Lung (tissue), 12 donors: ENCODE measurements around the gene FAM53C. TPM values are rescaled to one million over a fixed set of nuclear protein-coding genes. Genes with fewer than 3 reads are reported as not detected.

Experiments
- ATAC-seq: fragments of 200-7000 bp; cut with Tn5 transposase; one replicate; pipeline ENCODE4 v1.9.1; 2020; ENCODE audit warnings: moderate number of reproducible peaks; ENCODE audit not compliant: insufficient read depth, low FRiP score
- DNase-seq, 3 donors: peaks; one replicate each; pipeline ENCODE4 v3.0.0-alpha.2; 2013 to 2017
- H3K27ac ChIP-seq, 2 donors: one replicate each; pipeline ENCODE4 v1.5.1; 2013; ENCODE audit warnings: mild to moderate bottlenecking in 2 of 2, moderate library complexity in 2 of 2, control low read depth in 1 of 2, inconsistent platforms in 1 of 2, low read depth in 1 of 2, low read length in 1 of 2
- H3K27me3 ChIP-seq, 3 donors: one replicate each; pipeline ENCODE4 v1.5.1; 2013; ENCODE audit warnings: low read length in 2 of 3; ENCODE audit not compliant: control insufficient read depth in 3 of 3, insufficient read depth in 3 of 3
- H3K36me3 ChIP-seq, 4 donors: one replicate each; pipeline ENCODE4 v1.5.1; 2013; ENCODE audit warnings: low read length in 4 of 4, mild to moderate bottlenecking in 1 of 4, moderate library complexity in 1 of 4; ENCODE audit not compliant: control insufficient read depth in 4 of 4, insufficient read depth in 4 of 4
- H3K4me1 ChIP-seq, 5 donors: one replicate each; pipeline ENCODE4 v1.5.1; 2013; ENCODE audit warnings: low read length in 5 of 5, mild to moderate bottlenecking in 2 of 5, moderate library complexity in 1 of 5; ENCODE audit not compliant: control insufficient read depth in 5 of 5, insufficient read depth in 5 of 5
- H3K4me3 ChIP-seq: one replicate; pipeline ENCODE4 v1.5.1; 2013; ENCODE audit warnings: mild to moderate bottlenecking, control low read depth, moderate library complexity
- H3K9ac ChIP-seq, 2 donors: one replicate each; pipeline ENCODE4 v1.5.1; 2013; ENCODE audit warnings: low read length in 2 of 2, control low read depth in 1 of 2; ENCODE audit not compliant: insufficient read depth in 1 of 2
- H3K9me3 ChIP-seq, 4 donors: one replicate each; pipeline ENCODE4 v1.5.1; 2013; ENCODE audit warnings: low read length in 3 of 4, mild to moderate bottlenecking in 1 of 4, moderate library complexity in 1 of 4; ENCODE audit not compliant: control insufficient read depth in 4 of 4, insufficient read depth in 3 of 4
- CTCF ChIP-seq: IDR thresholded peaks from 2 replicates; pipeline ENCODE4 v1.5.1; 2012; ENCODE audit warnings: mild to moderate bottlenecking; ENCODE audit errors: control extremely low read depth, extremely low read depth
- WGBS, 2 donors: extraction: QIAGEN DNeasy Blood & Tissue Kit; methylation state at CpG; one replicate each; pipeline ENCODE4 v1.1.7; 2013; 5-methylcytosine and 5-hydroxymethylcytosine counted together
- polyA plus RNA-seq, 2 donors: library from polyadenylated mRNA; stranded (reverse); fragments of 200-250 nt; gene quantifications; one replicate each; pipeline ENCODE4 v1.2.1, GENCODE V29; 2013
- total RNA-seq, 2 donors: library from RNA; depleted of rRNA in 1 of 2; stranded (reverse); fragments of >200 nt in 1 of 2; gene quantifications; one replicate each; pipeline ENCODE4 v1.2.1, GENCODE V29; 2014 to 2021
- donor health status: control.
- donor health status: control.
- donor health status: Bipolar disorder and iron deficiency.
- donor health status: healthy.
- donor health status: DM: yes; HTN: yes; CAD: no.

The FAM53C gene
- total and polyA plus RNA-seq, 4 donors = 8.2 to 28.0 (median 21.1) TPM

GRCh38 chr5:138352722-138353559, 14.9 kb downstream of the FAM53C start:
- Histone ChIP-seq H3K27ac (peak overlapping the region; percentile 92 to 99), H3K4me1 (peaks cover 0 to 20% (median 4%) of the 10 kb centered on the region in 5 donors), H3K4me3 (peak overlapping the region; percentile 84), H3K27me3 (no peaks in the 10 kb centered on the region), H3K36me3 (peaks cover under 1 to 14% (median 9%) of the 10 kb centered on the region in 4 donors), H3K9me3 (peaks cover 0 to 5% (median 0%) of the 10 kb centered on the region in 4 donors), H3K9ac (peak overlapping the region; percentile 82 to 88)
- ATAC-seq (peak; percentile 67), DNase-seq (peak; percentile 71 to 80 (median 80))
- TF ChIP-seq CTCF = no peak
- WGBS, 2 donors = 0 to 1% methylated on average over 68 to 85 of the region's 88 CpGs

- WGBS, 2 donors = 0 to 1% methylated on average over 11 of the region's 11 CpGs
- Histone ChIP-seq H3K27ac (peak overlapping the region; percentile 92 to 99), H3K9me3 (peaks cover 0 to 5% (median 0%) of the 10 kb centered on the region in 4 donors), H3K9ac (peak overlapping the region; percentile 82 to 88), H3K4me3 (peak overlapping the region; percentile 84), H3K27me3 (no peaks in the 10 kb centered on the region), H3K36me3 (peaks cover 0 to 9% (median 8%) of the 10 kb centered on the region in 4 donors), H3K4me1 (peaks cover 0 to 20% (median 4%) of the 10 kb centered on the region in 5 donors)
- DNase-seq (peak; percentile 25 to 85 (median 80)), ATAC-seq (no peak)
- TF ChIP-seq CTCF = no peak
Observed at GRCh38 chr5:138353560-138354080, 15.6 kb downstream of the FAM53C start.

- Histone ChIP-seq H3K27ac (peak overlapping the region in 1 of 2 donors; percentile 4), H3K9me3 (peaks cover 0 to 5% (median 0%) of the 10 kb centered on the region in 4 donors), H3K36me3 (peaks cover 0 to 9% (median 3%) of the 10 kb centered on the region in 4 donors), H3K4me3 (no peak overlapping the region), H3K4me1 (peaks cover 0 to 20% (median 4%) of the 10 kb centered on the region in 5 donors), H3K9ac (peak overlapping the region; percentile 82 to 88), H3K27me3 (no peaks in the 10 kb centered on the region)
- DNase-seq (no peak), ATAC-seq (no peak)
- TF ChIP-seq CTCF = no peak
- 15 to 21% methylated on average over 5 of the region's 5 CpGs for WGBS, 2 donors
Observed at GRCh38 chr5:138354387-138354786, 16.3 kb downstream of the FAM53C start.
